DND-41 (cell line): ENCODE results near the gene HOXA3.

Experiments used
- ATAC-seq: fragments of 200-7000 bp; cut with Tn5 transposase; 3 replicates; pipeline ENCODE4 v1.9.1; 2021; ENCODE audit warnings: low read depth; ENCODE audit not compliant: insufficient read depth
- DNase-seq: peaks from one replicate; pipeline ENCODE4 v3.0.0-alpha.2; 2020
- H2AFZ ChIP-seq: 2 replicates; pipeline ENCODE4 v1.6.0; 2012; ENCODE audit warnings: low read depth, low read length
- H3K27ac ChIP-seq: 2 replicates; pipeline ENCODE4 v1.5.1; 2012; ENCODE audit warnings: low read length, inconsistent platforms
- H3K27me3 ChIP-seq: fragments of 200-600 bp; sonication (generic); 2 replicates; pipeline ENCODE4 v1.6.0; 2012; ENCODE audit warnings: low read length, mild to moderate bottlenecking, inconsistent platforms; ENCODE audit not compliant: insufficient read depth, poor library complexity
- H3K36me3 ChIP-seq: 2 replicates; pipeline ENCODE4 v1.5.1; 2012; ENCODE audit warnings: low read length, inconsistent platforms; ENCODE audit not compliant: insufficient read depth
- H3K4me1 ChIP-seq: 2 replicates; pipeline ENCODE4 v1.5.1; 2012; ENCODE audit warnings: mild to moderate bottlenecking, low read length; ENCODE audit not compliant: insufficient read depth
- H3K4me2 ChIP-seq: 2 replicates; pipeline ENCODE4 v1.6.0; 2012; ENCODE audit warnings: mild to moderate bottlenecking, moderate library complexity, low read length, inconsistent platforms; ENCODE audit not compliant: insufficient read depth
- H3K4me3 ChIP-seq, 2 experiments: fragments of 200-600 bp in 1 of 2; shearing (Covaris generic) in 1 of 2; 2 replicates each; pipeline ENCODE4 v1.5.1; 2012 to 2016; ENCODE audit warnings: inconsistent platforms in 2 of 2, low read length in 2 of 2, mild to moderate bottlenecking in 2 of 2, low read depth in 1 of 2, moderate library complexity in 1 of 2
- H3K79me2 ChIP-seq: 2 replicates; pipeline ENCODE4 v1.6.0; 2012; ENCODE audit warnings: low read length, inconsistent platforms; ENCODE audit not compliant: insufficient read depth
- H3K9ac ChIP-seq: 2 replicates; pipeline ENCODE4 v1.6.0; 2012; ENCODE audit warnings: low read depth, mild to moderate bottlenecking, inconsistent platforms, low read length, moderate library complexity
- H3K9me3 ChIP-seq: 2 replicates; pipeline ENCODE4 v1.5.1; 2012; ENCODE audit warnings: low read length, moderate library complexity, mild to moderate bottlenecking, inconsistent platforms; ENCODE audit not compliant: insufficient read depth, severe bottlenecking
- H4K20me1 ChIP-seq: 2 replicates; pipeline ENCODE4 v1.6.0; 2012; ENCODE audit warnings: low read length; ENCODE audit not compliant: insufficient read depth
- EZH2 ChIP-seq: IDR thresholded peaks from 3 replicates; pipeline ENCODE4 v1.6.1; 2012; ENCODE audit warnings: borderline replicate concordance, low read depth, mild to moderate bottlenecking, moderate library complexity, low read length, inconsistent platforms; ENCODE audit not compliant: severe bottlenecking
- TF ChIP-seq, protein P1 (sequence below): IDR thresholded peaks from 2 replicates; pipeline ENCODE4 v1.5.1; 2012; ENCODE audit warnings: borderline replicate concordance, low read length, moderate library complexity, mild to moderate bottlenecking; ENCODE audit not compliant: poor library complexity, severe bottlenecking; ENCODE audit errors: extremely low read depth

Gene HOXA3

DNA sequence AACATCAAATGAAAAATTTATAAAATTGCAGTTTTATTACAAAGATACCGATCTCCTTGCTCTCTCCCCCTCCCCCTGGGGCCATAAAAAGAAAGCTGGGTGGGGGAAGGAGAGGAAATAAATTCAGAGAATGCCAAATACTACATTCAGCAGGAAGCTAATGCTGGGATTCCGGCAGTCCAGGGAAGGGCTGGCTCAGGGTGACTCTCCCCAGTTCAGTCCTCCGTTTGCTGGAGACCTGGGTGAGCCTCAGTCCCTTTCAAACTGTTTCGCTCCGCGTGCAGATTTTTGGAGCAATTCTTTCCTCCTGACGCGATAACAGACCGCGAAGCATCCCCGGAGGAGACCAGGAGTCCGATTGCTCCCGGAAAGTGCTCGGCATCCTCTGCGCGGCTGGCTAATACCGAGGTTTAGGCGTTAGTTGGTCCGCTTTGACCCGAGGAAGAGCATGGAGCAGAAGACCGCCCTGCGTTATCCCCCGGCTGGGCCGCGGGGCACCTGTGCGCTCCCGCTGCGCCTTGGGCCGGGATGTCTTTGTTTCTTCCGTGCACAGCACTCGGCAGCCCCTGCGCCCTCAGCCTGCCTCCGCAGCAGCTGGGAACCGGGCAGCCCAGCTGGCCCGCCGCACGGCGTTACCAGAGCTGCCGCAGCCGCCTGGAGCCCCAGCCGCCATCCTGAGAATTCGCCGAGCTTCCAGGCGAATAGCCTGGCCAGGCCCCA is 46.0 kb downstream of the HOXA3 start:
- DNase-seq (no peak), ATAC-seq (no peak)
- H2AFZ ChIP-seq: no peak overlapping the region
- no peaks in the 10 kb centered on the region for H3K36me3 ChIP-seq
- no peaks in the 10 kb centered on the region for H3K27me3 ChIP-seq
- no peaks in the 10 kb centered on the region for H3K9me3 ChIP-seq
- H3K9ac ChIP-seq: no peak overlapping the region
- no peaks in the 10 kb centered on the region for H3K79me2 ChIP-seq
- H3K4me2 ChIP-seq: no peak overlapping the region
- H4K20me1 ChIP-seq: no peaks in the 10 kb centered on the region
- no peak for TF ChIP-seq EZH2
- H3K4me3 ChIP-seq: no peak overlapping the region
- no peaks in the 10 kb centered on the region for H3K4me1 ChIP-seq
- H3K27ac ChIP-seq: no peak overlapping the region

DNA sequence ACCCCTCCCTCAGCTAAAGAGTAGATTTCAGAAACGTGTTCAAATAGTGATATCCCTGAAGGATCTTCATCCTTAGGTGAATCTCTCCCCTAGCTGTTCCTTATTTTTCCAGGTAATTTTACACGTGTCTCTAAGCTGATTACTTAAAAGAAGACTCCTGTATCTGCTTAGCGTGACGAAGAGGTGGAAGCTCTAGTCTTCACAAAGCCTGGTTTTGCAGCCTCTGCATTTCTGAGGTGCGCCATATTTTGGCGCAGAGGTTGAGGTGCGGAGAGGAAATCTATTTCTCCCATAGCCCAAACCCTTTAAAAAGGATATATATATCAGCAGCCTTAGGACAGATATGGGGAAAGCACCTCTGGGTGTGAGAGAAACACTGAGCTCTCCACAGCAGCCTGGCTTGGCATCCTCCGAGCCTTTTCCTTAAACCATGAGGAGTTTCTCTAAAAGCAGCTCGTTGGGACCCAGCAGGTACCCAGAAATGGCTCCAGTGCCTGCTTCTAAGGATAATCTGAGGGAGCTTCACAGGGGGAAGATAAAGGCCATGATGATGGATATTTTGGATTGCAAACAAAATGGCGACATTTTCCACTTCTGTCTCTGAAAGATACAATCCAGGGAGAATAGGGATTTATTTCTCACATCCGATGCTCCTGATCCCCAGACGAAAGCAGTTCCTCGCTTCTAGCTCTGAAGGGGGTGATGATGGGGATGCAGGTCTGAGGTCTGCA is 46.9 kb downstream of the HOXA3 start:
- ATAC-seq: no peak
- Histone ChIP-seq H2AFZ (no peak overlapping the region), H3K9me3 (no peaks in the 10 kb centered on the region), H3K36me3 (no peaks in the 10 kb centered on the region), H3K79me2 (no peaks in the 10 kb centered on the region), H4K20me1 (no peaks in the 10 kb centered on the region), H3K27me3 (no peaks in the 10 kb centered on the region), H3K4me2 (no peak overlapping the region), H3K9ac (no peak overlapping the region), H3K27ac (no peak overlapping the region), H3K4me1 (no peaks in the 10 kb centered on the region), H3K4me3 (no peak overlapping the region)
- no peak for DNase-seq
- TF ChIP-seq EZH2: no peak
- TF ChIP-seq, protein P1, sequence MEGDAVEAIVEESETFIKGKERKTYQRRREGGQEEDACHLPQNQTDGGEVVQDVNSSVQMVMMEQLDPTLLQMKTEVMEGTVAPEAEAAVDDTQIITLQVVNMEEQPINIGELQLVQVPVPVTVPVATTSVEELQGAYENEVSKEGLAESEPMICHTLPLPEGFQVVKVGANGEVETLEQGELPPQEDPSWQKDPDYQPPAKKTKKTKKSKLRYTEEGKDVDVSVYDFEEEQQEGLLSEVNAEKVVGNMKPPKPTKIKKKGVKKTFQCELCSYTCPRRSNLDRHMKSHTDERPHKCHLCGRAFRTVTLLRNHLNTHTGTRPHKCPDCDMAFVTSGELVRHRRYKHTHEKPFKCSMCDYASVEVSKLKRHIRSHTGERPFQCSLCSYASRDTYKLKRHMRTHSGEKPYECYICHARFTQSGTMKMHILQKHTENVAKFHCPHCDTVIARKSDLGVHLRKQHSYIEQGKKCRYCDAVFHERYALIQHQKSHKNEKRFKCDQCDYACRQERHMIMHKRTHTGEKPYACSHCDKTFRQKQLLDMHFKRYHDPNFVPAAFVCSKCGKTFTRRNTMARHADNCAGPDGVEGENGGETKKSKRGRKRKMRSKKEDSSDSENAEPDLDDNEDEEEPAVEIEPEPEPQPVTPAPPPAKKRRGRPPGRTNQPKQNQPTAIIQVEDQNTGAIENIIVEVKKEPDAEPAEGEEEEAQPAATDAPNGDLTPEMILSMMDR: no peak

DNA sequence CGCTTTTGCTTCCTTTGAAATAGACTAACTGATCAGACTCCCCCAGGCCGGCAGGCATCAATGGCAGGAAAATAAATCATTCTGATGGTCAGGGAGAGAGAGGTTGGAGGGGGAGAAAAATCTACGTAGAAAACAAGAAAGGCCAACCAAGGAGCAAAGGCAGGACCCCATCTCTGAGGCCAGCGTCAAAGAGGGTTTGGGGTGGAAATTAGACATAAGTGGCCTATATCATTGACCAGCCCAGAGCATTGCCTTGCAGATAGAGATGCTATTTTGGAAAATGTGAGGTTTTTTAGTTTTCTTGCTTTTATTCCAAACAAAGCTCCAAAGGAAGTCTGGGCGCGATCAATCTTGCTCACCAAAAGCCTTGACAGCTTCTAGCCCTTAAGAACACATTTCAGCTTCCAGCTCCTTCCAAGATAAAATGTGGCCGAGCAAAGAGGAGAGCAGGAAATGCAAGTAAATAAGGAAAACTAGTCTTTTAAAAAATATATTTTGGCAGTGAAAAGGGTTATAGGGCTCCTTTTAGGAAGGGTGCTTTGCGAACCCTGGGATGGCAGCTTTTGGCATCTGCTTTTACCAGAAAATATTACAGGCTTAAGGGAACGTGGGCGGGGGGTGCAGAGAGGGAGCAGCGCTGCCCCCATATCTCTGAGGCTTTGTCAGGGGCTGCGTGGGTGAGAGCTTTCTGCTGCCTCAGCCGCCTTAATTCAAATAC is 47.9 kb downstream of the HOXA3 start:
- no peaks in the 10 kb centered on the region for H3K27me3 ChIP-seq

More for the DNA sequence above, 47.9 kb downstream of the HOXA3 start:
- no peaks in the 10 kb centered on the region for H3K9me3 ChIP-seq
- H2AFZ ChIP-seq: no peak overlapping the region
- no peak for ATAC-seq
- no peaks in the 10 kb centered on the region for H3K79me2 ChIP-seq
- H3K27ac ChIP-seq: no peak overlapping the region
- H3K4me1 ChIP-seq: no peaks in the 10 kb centered on the region
- no peaks in the 10 kb centered on the region for H3K36me3 ChIP-seq
- H3K4me2 ChIP-seq: no peak overlapping the region
- H4K20me1 ChIP-seq: no peaks in the 10 kb centered on the region
- no peak overlapping the region for H3K9ac ChIP-seq
- TF ChIP-seq EZH2: no peak
- TF ChIP-seq, protein P1: no peak
- H3K4me3 ChIP-seq: no peak overlapping the region
- DNase-seq: no peak
